ENCODE results near the gene VTCN1. TPM values are rescaled to one million over a fixed set of nuclear protein-coding genes. Genes with fewer than 3 reads are reported as not detected.

Gene VTCN1
- polyA plus RNA-seq, 3 donors: not detected

DNA sequence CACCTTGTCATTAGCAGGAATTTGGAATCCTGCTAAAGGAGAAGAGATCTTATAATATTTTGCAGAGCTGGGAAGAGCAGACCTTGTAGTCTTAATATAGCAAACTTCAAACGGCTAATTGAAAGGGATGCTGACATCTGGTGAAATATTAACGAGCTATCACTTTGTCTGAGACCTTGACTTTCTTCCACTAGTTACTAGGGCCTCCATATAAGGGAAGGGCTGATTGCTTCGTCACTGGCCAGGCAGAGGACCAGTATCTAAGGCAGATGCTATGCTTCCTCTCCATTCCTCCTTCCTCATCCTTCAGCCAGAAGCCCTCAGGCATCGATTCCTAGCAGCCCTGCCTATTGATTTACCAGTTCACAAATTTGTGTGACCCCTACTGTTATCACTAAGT lies 6.0 kb upstream of the VTCN1 start:
- Mint-ChIP-seq H3K27ac (no peak overlapping the region), H3K9me3 (peaks cover 10 to 35% (median 30%) of the 10 kb centered on the region in 7 donors), H3K4me3 (no peak overlapping the region), H3K36me3 (no peaks in the 10 kb centered on the region), H3K4me1 (no peaks in the 10 kb centered on the region), H3K27me3 (ENCODE audit: low read depth in 3 of 3) (peaks cover 0 to 2% (median 2%) of the 10 kb centered on the region in 3 donors)
- DNase-seq: no peak
- no peaks in the 10 kb centered on the region for H3K27me3 ChIP-seq (ENCODE audit: control insufficient read depth in 2 of 2, insufficient read depth in 2 of 2, low read length in 2 of 2)
- no peak overlapping the region for H3K4me2 ChIP-seq (replicated peaks; ENCODE audit: extremely low read depth, low read length, poor library complexity, severe bottlenecking)
- H3K27ac ChIP-seq (ENCODE audit: low read depth in 1 of 2, low read length in 2 of 2): no peak overlapping the region
- TF ChIP-seq, protein P1, sequence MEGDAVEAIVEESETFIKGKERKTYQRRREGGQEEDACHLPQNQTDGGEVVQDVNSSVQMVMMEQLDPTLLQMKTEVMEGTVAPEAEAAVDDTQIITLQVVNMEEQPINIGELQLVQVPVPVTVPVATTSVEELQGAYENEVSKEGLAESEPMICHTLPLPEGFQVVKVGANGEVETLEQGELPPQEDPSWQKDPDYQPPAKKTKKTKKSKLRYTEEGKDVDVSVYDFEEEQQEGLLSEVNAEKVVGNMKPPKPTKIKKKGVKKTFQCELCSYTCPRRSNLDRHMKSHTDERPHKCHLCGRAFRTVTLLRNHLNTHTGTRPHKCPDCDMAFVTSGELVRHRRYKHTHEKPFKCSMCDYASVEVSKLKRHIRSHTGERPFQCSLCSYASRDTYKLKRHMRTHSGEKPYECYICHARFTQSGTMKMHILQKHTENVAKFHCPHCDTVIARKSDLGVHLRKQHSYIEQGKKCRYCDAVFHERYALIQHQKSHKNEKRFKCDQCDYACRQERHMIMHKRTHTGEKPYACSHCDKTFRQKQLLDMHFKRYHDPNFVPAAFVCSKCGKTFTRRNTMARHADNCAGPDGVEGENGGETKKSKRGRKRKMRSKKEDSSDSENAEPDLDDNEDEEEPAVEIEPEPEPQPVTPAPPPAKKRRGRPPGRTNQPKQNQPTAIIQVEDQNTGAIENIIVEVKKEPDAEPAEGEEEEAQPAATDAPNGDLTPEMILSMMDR (IDR thresholded peaks at IDR 0.05): no peak
- WGBS (ENCODE audit: insufficient coverage): 72% methylated on average over 2 of the region's 4 CpGs
- no peak overlapping the region for H2AFZ ChIP-seq (ENCODE audit: insufficient read depth, low read depth, low read length, poor library complexity, severe bottlenecking)
- no peaks in the 10 kb centered on the region for H4K20me1 ChIP-seq (ENCODE audit: insufficient read depth, low read length)
- H3K79me2 ChIP-seq (ENCODE audit: insufficient read depth, low read length): no peaks in the 10 kb centered on the region
- no peak overlapping the region for H3K9ac ChIP-seq (ENCODE audit: insufficient read depth, low read length, poor library complexity, severe bottlenecking)
- H3K4me1 ChIP-seq (ENCODE audit: control insufficient read depth in 1 of 2, insufficient read depth in 2 of 2, low read length in 2 of 2): no peaks in the 10 kb centered on the region
- intact Hi-C loops (cut with micrococcal nuclease): no loop called here
- H3K4me3 ChIP-seq (replicated peaks in 1 of 3; ENCODE audit: low read depth in 2 of 3, low read length in 3 of 3): no peak overlapping the region
- H3K36me3 ChIP-seq (replicated peaks in 1 of 2; ENCODE audit: control insufficient read depth in 1 of 2, insufficient read depth in 2 of 2, low read length in 2 of 2): no peaks in the 10 kb centered on the region
- H3K9me3 ChIP-seq (replicated peaks in 1 of 2; ENCODE audit: control insufficient read depth in 1 of 2, insufficient read depth in 1 of 2, low read length in 2 of 2): peaks cover 0 to 20% of the 10 kb centered on the region in 2 donors

DNA sequence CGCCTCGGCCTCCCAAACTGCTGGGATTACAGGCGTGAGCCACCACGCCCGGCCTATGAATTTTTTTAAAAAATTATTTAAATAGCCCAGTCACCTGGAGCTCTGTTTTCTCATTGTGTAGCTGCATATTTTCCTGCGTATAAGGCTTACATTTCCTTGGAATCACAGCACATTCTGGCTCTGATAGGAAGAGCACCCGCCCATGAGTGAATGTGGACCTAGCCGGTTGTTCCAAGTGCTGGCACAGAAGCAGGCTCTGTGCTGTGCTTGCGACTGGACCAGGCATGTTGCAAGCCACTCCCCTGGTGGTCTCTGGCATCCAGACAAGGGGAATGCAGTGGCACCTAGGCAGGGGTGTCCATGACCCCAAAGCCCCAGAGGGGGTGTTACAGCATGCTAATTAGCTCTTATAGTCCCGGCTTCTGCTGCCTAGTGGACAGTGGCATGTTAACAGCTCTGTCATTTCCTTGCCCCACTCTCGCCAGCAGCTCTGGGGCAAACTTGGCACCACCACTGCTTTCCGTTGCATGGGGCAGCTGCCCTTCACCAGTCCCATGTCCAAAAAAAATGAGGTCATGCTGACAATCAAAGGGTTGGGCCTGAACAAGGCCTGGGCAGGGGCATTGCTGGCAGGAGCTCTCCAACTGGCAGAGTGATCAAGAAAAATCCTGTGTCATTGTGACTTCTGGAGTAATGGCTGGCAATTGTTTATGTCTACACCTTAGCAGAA lies 5.2 kb upstream of the VTCN1 start:
- Mint-ChIP-seq H3K4me1 (no peaks in the 10 kb centered on the region), H3K27ac (no peak overlapping the region), H3K4me3 (no peak overlapping the region), H3K27me3 (ENCODE audit: low read depth in 3 of 3) (peaks cover 0 to 2% (median 2%) of the 10 kb centered on the region in 3 donors), H3K36me3 (no peaks in the 10 kb centered on the region), H3K9me3 (peaks cover 10 to 31% (median 26%) of the 10 kb centered on the region in 7 donors)
- Histone ChIP-seq H3K36me3 (replicated peaks in 1 of 2; ENCODE audit: control insufficient read depth in 1 of 2, insufficient read depth in 2 of 2, low read length in 2 of 2) (no peaks in the 10 kb centered on the region), H3K4me3 (replicated peaks in 1 of 3; ENCODE audit: low read depth in 2 of 3, low read length in 3 of 3) (no peak overlapping the region), H4K20me1 (ENCODE audit: insufficient read depth, low read length) (no peaks in the 10 kb centered on the region), H3K79me2 (ENCODE audit: insufficient read depth, low read length) (no peaks in the 10 kb centered on the region), H3K9ac (ENCODE audit: insufficient read depth, low read length, poor library complexity, severe bottlenecking) (no peak overlapping the region), H3K4me2 (replicated peaks; ENCODE audit: extremely low read depth, low read length, poor library complexity, severe bottlenecking) (no peak overlapping the region), H2AFZ (ENCODE audit: insufficient read depth, low read depth, low read length, poor library complexity, severe bottlenecking) (no peak overlapping the region), H3K9me3 (replicated peaks in 1 of 2; ENCODE audit: control insufficient read depth in 1 of 2, insufficient read depth in 1 of 2, low read length in 2 of 2) (peaks cover 0 to 20% of the 10 kb centered on the region in 2 donors), H3K27ac (ENCODE audit: low read depth in 1 of 2, low read length in 2 of 2) (no peak overlapping the region), H3K27me3 (ENCODE audit: control insufficient read depth in 2 of 2, insufficient read depth in 2 of 2, low read length in 2 of 2) (no peaks in the 10 kb centered on the region), H3K4me1 (ENCODE audit: control insufficient read depth in 1 of 2, insufficient read depth in 2 of 2, low read length in 2 of 2) (no peaks in the 10 kb centered on the region)
- TF ChIP-seq, protein P1 (IDR thresholded peaks at IDR 0.05): no peak
- DNase-seq: no peak
- intact Hi-C loops (cut with micrococcal nuclease): no loop called here
- WGBS (ENCODE audit: insufficient coverage): 79% methylated on average over 6 of the region's 12 CpGs
